Heart left ventricle (tissue), 16 donors: ENCODE measurements around the gene UBN1. TPM values are rescaled to one million over a fixed set of nuclear protein-coding genes. Genes with fewer than 3 reads are reported as not detected.

Experiments
- ATAC-seq, 4 donors: fragments of 200-7000 bp; cut with Tn5 transposase; one replicate each; pipeline ENCODE4 v1.9.1; 2020 to 2022; ENCODE audit warnings: moderate library complexity in 4 of 4, mild to moderate bottlenecking in 3 of 4, moderate number of reproducible peaks in 1 of 4
- DNase-seq, 5 donors: peaks; one replicate each; pipeline ENCODE4 v3.0.0-alpha.2; 2020
- H3K27ac ChIP-seq, 12 donors: fragments of 200-600 bp; sonication (generic) in 4 of 12; one replicate each; pipeline versions ENCODE4 v1.5.0 to v1.8.0; 2016 to 2022; ENCODE audit warnings: mild to moderate bottlenecking in 2 of 12
- H3K27me3 ChIP-seq, 9 donors: fragments of 200-600 bp; sonication (generic) in 2 of 9; one replicate each; pipeline versions ENCODE4 v1.5.1 to v1.8.0; 2016 to 2022; ENCODE audit warnings: mild to moderate bottlenecking in 3 of 9
- H3K36me3 ChIP-seq, 9 donors: fragments of 200-600 bp; sonication (generic) in 2 of 9; one replicate each; pipeline versions ENCODE4 v1.5.0 to v1.8.0; 2018 to 2022; ENCODE audit warnings: mild to moderate bottlenecking in 2 of 9
- H3K4me1 ChIP-seq, 12 donors: fragments of 200-600 bp; sonication (generic) in 4 of 12; one replicate each; pipeline versions ENCODE4 v1.5.0 to v1.8.0; 2016 to 2022; ENCODE audit warnings: mild to moderate bottlenecking in 3 of 12
- H3K4me3 ChIP-seq, 12 donors: fragments of 200-600 bp; sonication (generic) in 4 of 12; one replicate each; pipeline versions ENCODE4 v1.5.0 to v1.8.0; 2017 to 2022; ENCODE audit warnings: mild to moderate bottlenecking in 9 of 12, moderate library complexity in 4 of 12
- H3K9me3 ChIP-seq, 12 donors: fragments of 200-600 bp; sonication (generic) in 4 of 12; one replicate each; pipeline versions ENCODE4 v1.5.0 to v1.8.0; 2016 to 2022; ENCODE audit warnings: mild to moderate bottlenecking in 1 of 12
- CTCF ChIP-seq, 12 donors: fragments of 200-600 bp; sonication (generic) in 4 of 12; IDR thresholded peaks; one replicate each; pipeline versions ENCODE4 v1.5.0 to v1.8.0; 2018 to 2022; ENCODE audit warnings: antibody characterized with exemption in 12 of 12, mild to moderate bottlenecking in 5 of 12
- POLR2A ChIP-seq, 2 donors: fragments of 450-650 bp; IDR thresholded peaks; one replicate each; pipeline ENCODE4 v1.6.1; 2017; ENCODE audit warnings: antibody characterized with exemption in 2 of 2, mild to moderate bottlenecking in 2 of 2, moderate library complexity in 2 of 2
- WGBS, 4 donors: extraction: QIAGEN DNeasy Blood & Tissue Kit in 2 of 4; methylation state at CpG; one replicate each; pipeline versions ENCODE4 v1.1.5 to v1.1.7; 2013 to 2018; 5-methylcytosine and 5-hydroxymethylcytosine counted together
- intact Hi-C, 10 donors: fragments of 100-400 bp; cut with DNase I; formaldehyde crosslinking; loops; one replicate each; pipeline versions ENCODE4 v1.11.1 to v1.14.2; 2022
- polyA plus RNA-seq, 2 donors: library from polyadenylated mRNA; stranded (reverse); fragments of 200-250 nt; gene quantifications; one replicate each; pipeline ENCODE4 v1.2.3, GENCODE V29; 2013
- total RNA-seq, 9 donors: library from RNA; depleted of rRNA in 2 of 9; stranded (reverse); fragments of >200 nt in 2 of 9; fragmentation: NEBNext Ultra II Directional in 3 of 9; extraction: Animal tissue kit (Norgen Biotek cat#: 25700) in 3 of 9; gene quantifications; one replicate each; pipeline versions ENCODE4 v1.1.0 to v1.2.4, GENCODE V29; 2016 to 2023
- donor health status: ischemic (EF 13 %, LVEDD 7.1; RV severe dilation, severe dysfunction).
- donor health status: healthy with polysubstance abuse.
- donor health status: DM: no; HTN: yes; CAD: no.
- donor health status: DM: no; HTN: no; CAD: no.
- donor health status: ischemic (EF 25% LVEDD 6.9; RV normal size, moderate dysfunction).
- donor health status: ischemic (EF 25% LVEDD 5.7; RV mildly dilated, moderate dysfunction).
- donor health status: healthy.
- donor health status: DM: yes; HTN: yes; CAD: no.
- donor health status: ischemic (EF 35%, LVEDD 5.7; RV mildly dilated, moderate dysfunction).
- donor health status: nonischemic (EF 11% LVEDD 7.7; RV severe dilation, severe dysfunction).
- donor health status: DM: yes; HTN: yes; CAD: no.
- donor health status: PGD.
- donor health status: ischemic (EF 29% LVEDD 5.4; RV normal size, mild dysfunction).
- donor health status: nonischemic (EF 23%, LVEDD 6.1; RV moderate dilation, normal function).

The UBN1 gene
- total and polyA plus RNA-seq, 11 donors: 20.3 to 77.9 (median 32.7) TPM

GRCh38 chr16:4892361-4893102, 45.3 kb downstream of the UBN1 start:
- H3K4me1 ChIP-seq: peaks cover 0 to 19% (median 12%) of the 10 kb centered on the region in 12 donors
- TF ChIP-seq CTCF (IDR thresholded peaks at IDR 0.05) (no peak), POLR2A (IDR thresholded peaks at IDR 0.05) (no peak)
- intact Hi-C loops: loop anchor here in 1 of 10 donors (5.0 kb wide), 1 partner anchor 45 kb away; the partner anchor contains the start of gene PPL
- no peaks in the 10 kb centered on the region for H3K9me3 ChIP-seq
- peaks cover 0 to 24% (median 15%) of the 10 kb centered on the region in 9 donors for H3K36me3 ChIP-seq
- DNase-seq: peak in 4 of 5 donors; percentile 40 to 74 (median 64)
- peak overlapping the region in 8 of 12 donors; percentile 13 to 73 (median 52) for H3K27ac ChIP-seq
- peak; percentile 64 to 82 (median 69) for ATAC-seq
- no peaks in the 10 kb centered on the region for H3K27me3 ChIP-seq
- no peak overlapping the region for H3K4me3 ChIP-seq
- WGBS, 4 donors: 11 to 29% (median 26%) methylated on average over 12 to 23 of the region's 23 CpGs

GRCh38 chr16:4893103-4893862, 46.0 kb downstream of the UBN1 start:
- TF ChIP-seq CTCF (IDR thresholded peaks at IDR 0.05): no peak
- no peak for TF ChIP-seq POLR2A (IDR thresholded peaks at IDR 0.05)
- Histone ChIP-seq H3K36me3 (peaks cover 0 to 18% (median 8%) of the 10 kb centered on the region in 9 donors), H3K4me1 (peaks cover 0 to 19% (median 12%) of the 10 kb centered on the region in 12 donors), H3K27me3 (no peaks in the 10 kb centered on the region), H3K4me3 (no peak overlapping the region), H3K27ac (peak overlapping the region in 7 of 12 donors; percentile 13 to 73 (median 54)), H3K9me3 (peaks cover 0 to under 1% (median 0%) of the 10 kb centered on the region in 12 donors)
- 88 to 95% (median 90%) methylated on average over 19 to 26 of the region's 26 CpGs for WGBS, 4 donors
- no peak for DNase-seq
- intact Hi-C loops: loop anchor here in 1 of 10 donors (5.0 kb wide), 1 partner anchor 44 kb away; the partner anchor contains the start of gene PPL
- ATAC-seq: peak in 1 of 4 donors; percentile 17

- no peak for TF ChIP-seq POLR2A (IDR thresholded peaks at IDR 0.05)
- no peak for TF ChIP-seq CTCF (IDR thresholded peaks at IDR 0.05)
- Histone ChIP-seq H3K27me3 (no peaks in the 10 kb centered on the region), H3K36me3 (peaks cover 0 to 11% (median 2%) of the 10 kb centered on the region in 9 donors), H3K27ac (no peak overlapping the region), H3K9me3 (peaks cover 0 to 6% (median 0%) of the 10 kb centered on the region in 12 donors), H3K4me1 (peaks cover 0 to 19% (median 12%) of the 10 kb centered on the region in 12 donors), H3K4me3 (no peak overlapping the region)
- WGBS, 4 donors: 87 to 92% (median 89%) methylated on average over 20 to 22 of the region's 22 CpGs
- ATAC-seq (no peak), DNase-seq (no peak)
- intact Hi-C loops: loop anchor here in 1 of 10 donors (5.0 kb wide), 1 partner anchor 43 kb away; the partner anchor contains the start of gene PPL
Measured at GRCh38 chr16:4894276-4895150, 47.2 kb downstream of the UBN1 start.
